ENCODE measurements around the gene USP10.

USP10 gene

GRCh38 chr16:84657229-84657837, 42.5 kb upstream of the USP10 start:
- no peak overlapping the region for H3K4me3 ChIP-seq (replicated peaks in 1 of 2; ENCODE audit: low read depth in 2 of 2, low read length in 2 of 2)
- DNase-seq (ENCODE audit: low read depth in 2 of 2), result no peak
- TF ChIP-seq CTCF (IDR thresholded peaks at IDR 0.05; ENCODE audit: low read depth, low read length), result no peak

- no peak for DNase-seq (ENCODE audit: low read depth in 2 of 2)
- H3K4me3 ChIP-seq (replicated peaks in 1 of 2; ENCODE audit: low read depth in 2 of 2, low read length in 2 of 2), result no peak overlapping the region
- TF ChIP-seq CTCF (IDR thresholded peaks at IDR 0.05; ENCODE audit: low read depth, low read length), result no peak
Measured at GRCh38 chr16:84658690-84659089, 41.1 kb upstream of the USP10 start.

- no peak overlapping the region for H3K4me3 ChIP-seq (replicated peaks in 1 of 2; ENCODE audit: low read depth in 2 of 2, low read length in 2 of 2)
- DNase-seq (ENCODE audit: low read depth in 2 of 2), result no peak
- no peak for TF ChIP-seq CTCF (IDR thresholded peaks at IDR 0.05; ENCODE audit: low read depth, low read length)
Measured at GRCh38 chr16:84659656-84660300, 40.0 kb upstream of the USP10 start.

GRCh38 chr16:84660973-84661372, 38.8 kb upstream of the USP10 start:
- peak in 1 of 2 donors; percentile 70 for DNase-seq (ENCODE audit: low read depth in 2 of 2)
- H3K4me3 ChIP-seq (replicated peaks in 1 of 2; ENCODE audit: low read depth in 2 of 2, low read length in 2 of 2), result no peak overlapping the region
- no peak for TF ChIP-seq CTCF (IDR thresholded peaks at IDR 0.05; ENCODE audit: low read depth, low read length)

GRCh38 chr16:84661418-84662060, 38.3 kb upstream of the USP10 start:
- no peak for TF ChIP-seq CTCF (IDR thresholded peaks at IDR 0.05; ENCODE audit: low read depth, low read length)
- H3K4me3 ChIP-seq (replicated peaks in 1 of 2; ENCODE audit: low read depth in 2 of 2, low read length in 2 of 2), result no peak overlapping the region
- no peak for DNase-seq (ENCODE audit: low read depth in 2 of 2)

GRCh38 chr16:84662471-84662870, 37.3 kb upstream of the USP10 start:
- no peak for DNase-seq (ENCODE audit: low read depth in 2 of 2)
- H3K4me3 ChIP-seq (replicated peaks in 1 of 2; ENCODE audit: low read depth in 2 of 2, low read length in 2 of 2), result no peak overlapping the region
- no peak for TF ChIP-seq CTCF (IDR thresholded peaks at IDR 0.05; ENCODE audit: low read depth, low read length)

All from cardiac fibroblast (primary cell).